HTR-8/SVneo (cell line): ENCODE results near the gene KLF7.

ENCODE experiments used
- DNase-seq: peaks from one replicate; pipeline ENCODE4 v3.0.0; 2011; ENCODE audit warnings: low spot score, mixed read lengths; ENCODE audit not compliant: insufficient read length
- FAIRE-seq: peaks from 2 replicates; lab custom pipeline; 2011; peaks lifted over from hg19 to GRCh38; lab: Jason Lieb, UNC

Gene KLF7

GRCh38 chr2:207131594-207131993 lies 34.2 kb downstream of the KLF7 start:
- DNase-seq = no peak
- FAIRE-seq = no peak

- DNase-seq (no peak), FAIRE-seq (no peak)
Observed at GRCh38 chr2:207130958-207131521, 34.7 kb downstream of the KLF7 start.

GRCh38 chr2:207129821-207130220 lies 35.9 kb downstream of the KLF7 start:
- DNase-seq (no peak), FAIRE-seq (no peak)

GRCh38 chr2:207128867-207129266 lies 36.9 kb downstream of the KLF7 start:
- FAIRE-seq = no peak
- no peak for DNase-seq

GRCh38 chr2:207126724-207127308 lies 38.9 kb downstream of the KLF7 start:
- FAIRE-seq (no peak), DNase-seq (peak; percentile 26)

- DNase-seq (no peak), FAIRE-seq (no peak)
Observed at GRCh38 chr2:207123776-207124391, 41.9 kb downstream of the KLF7 start.

GRCh38 chr2:207123335-207123744 lies 42.4 kb downstream of the KLF7 start:
- no peak for DNase-seq
- no peak for FAIRE-seq

GRCh38 chr2:207122651-207123334 lies 43.0 kb downstream of the KLF7 start:
- no peak for FAIRE-seq
- DNase-seq = no peak

- FAIRE-seq (no peak), DNase-seq (peak; percentile 72)
Observed at GRCh38 chr2:207121784-207122183, 44.0 kb downstream of the KLF7 start.

- FAIRE-seq = no peak
- no peak for DNase-seq
Observed at GRCh38 chr2:207119048-207119447, 46.7 kb downstream of the KLF7 start.

- FAIRE-seq = no peak
- no peak for DNase-seq
Observed at GRCh38 chr2:207117668-207118067, 48.1 kb downstream of the KLF7 start.

GRCh38 chr2:207115715-207116364 lies 49.9 kb downstream of the KLF7 start:
- DNase-seq (no peak), FAIRE-seq (no peak)

- no peak for DNase-seq
Observed at GRCh38 chr2:207113414-207113813, 52.3 kb downstream of the KLF7 start.

GRCh38 chr2:207112785-207113184 lies 53.0 kb downstream of the KLF7 start:
- DNase-seq = no peak
- no peak for FAIRE-seq

More at GRCh38 chr2:207113414-207113813, 52.3 kb downstream of the KLF7 start:
- FAIRE-seq = no peak

- DNase-seq = no peak
- no peak for FAIRE-seq
Observed at GRCh38 chr2:207112383-207112782, 53.4 kb downstream of the KLF7 start.

GRCh38 chr2:207111757-207112156 lies 54.0 kb downstream of the KLF7 start:
- no peak for DNase-seq
- no peak for FAIRE-seq

- no peak for FAIRE-seq
Observed at GRCh38 chr2:207110715-207111114, 55.0 kb downstream of the KLF7 start.

GRCh38 chr2:207110310-207110709 lies 55.4 kb downstream of the KLF7 start:
- no peak for DNase-seq

More at GRCh38 chr2:207110715-207111114, 55.0 kb downstream of the KLF7 start:
- no peak for DNase-seq

GRCh38 chr2:207109768-207110167 lies 56.0 kb downstream of the KLF7 start:
- no peak for FAIRE-seq

More at GRCh38 chr2:207110310-207110709, 55.4 kb downstream of the KLF7 start:
- no peak for FAIRE-seq

GRCh38 chr2:207108440-207108839 lies 57.3 kb downstream of the KLF7 start:
- FAIRE-seq (no peak), DNase-seq (no peak)

More at GRCh38 chr2:207109768-207110167, 56.0 kb downstream of the KLF7 start:
- DNase-seq = no peak

- no peak for FAIRE-seq
- DNase-seq = no peak
Observed at GRCh38 chr2:207107551-207107950, 58.2 kb downstream of the KLF7 start.
